K562 (cell line): ENCODE measurements around the gene PCK1. TPM values are rescaled to one million over a fixed set of nuclear protein-coding genes. Genes with fewer than 3 reads are reported as not detected.

Source experiments
- ADNP ChIP-seq: fragments of 200-800 bp; sonication (Bioruptor generic); IDR thresholded peaks from 2 replicates; pipeline ENCODE4 v1.6.1; 2016; ENCODE audit warnings: missing genetic modification characterization, missing compliant biosample characterization
- ATF1 ChIP-seq, 2 experiments: fragments of 450-650 bp in 1 of 2; IDR thresholded peaks; 2 replicates each; pipeline ENCODE4 v1.6.1; 2016; ENCODE audit warnings: missing compliant biosample characterization in 1 of 2, missing genetic modification characterization in 1 of 2
- ATF6 ChIP-seq: sonication (generic); formaldehyde crosslinking; IDR thresholded peaks from 2 replicates; pipeline ENCODE4 v1.4.0; 2020; ENCODE audit warnings: mild to moderate bottlenecking, missing genetic modification reagents
- BHLHE40 ChIP-seq: IDR thresholded peaks from 2 replicates; pipeline ENCODE4 v1.6.1; 2011; ENCODE audit warnings: low read length, improper control_type of control experiment
- CBFA2T2 ChIP-seq: fragments of 450-650 bp; conservative IDR thresholded peaks from 2 replicates; pipeline ENCODE4 v1.6.1; 2017; ENCODE audit warnings: mild to moderate bottlenecking
- CBX2 ChIP-seq: fragments of 200-600 bp; sonication (generic); IDR thresholded peaks from one replicate; pipeline ENCODE4 v1.6.1; 2012; ENCODE audit warnings: mild to moderate bottlenecking, low read length, inconsistent platforms; ENCODE audit not compliant: insufficient read depth, poor library complexity, severe bottlenecking
- ESRRA ChIP-seq: fragments of 450-650 bp; IDR thresholded peaks from 2 replicates; pipeline ENCODE4 v1.6.1; 2014; ENCODE audit warnings: low read depth, mild to moderate bottlenecking, moderate library complexity, borderline replicate concordance
- ETV5 ChIP-seq: sonication (generic); formaldehyde crosslinking; IDR thresholded peaks from 2 replicates; pipeline ENCODE4 v1.4.0; 2020; ENCODE audit warnings: low read depth, mild to moderate bottlenecking, missing genetic modification reagents
- KHSRP ChIP-seq: fragments of 450-650 bp; IDR thresholded peaks from 2 replicates; pipeline ENCODE4 v1.6.1; 2017
- MTA2 ChIP-seq: fragments of 450-650 bp; IDR thresholded peaks from 2 replicates; pipeline ENCODE4 v1.6.1; 2016; ENCODE audit warnings: low read depth
- NR3C1 ChIP-seq: sonication (generic); formaldehyde crosslinking; IDR thresholded peaks from 2 replicates; pipeline ENCODE4 v1.8.1; 2022; ENCODE audit warnings: missing genetic modification reagents
- RAD21 ChIP-seq, 2 experiments: fragments of 250-450 bp in 1 of 2; fragments of 450-650 bp in 1 of 2; sonication (Bioruptor Pico) in 1 of 2; formaldehyde crosslinking in 1 of 2; IDR thresholded peaks in 1 of 2; conservative IDR thresholded peaks in 1 of 2; 2 replicates each; pipeline versions ENCODE4 v1.4.0 to v1.8.0; 2020 to 2022; ENCODE audit warnings: mild to moderate bottlenecking in 2 of 2, moderate library complexity in 1 of 2
- RNF219 ChIP-seq: fragments of 250-450 bp; sonication (Bioruptor Pico); IDR thresholded peaks from 2 replicates; pipeline ENCODE4 v1.5.0; 2022; ENCODE audit warnings: mild to moderate bottlenecking
- SNAPC5 ChIP-seq: fragments of 250-450 bp; sonication (Bioruptor Pico); IDR thresholded peaks from 2 replicates; pipeline ENCODE4 v1.8.0; 2021; ENCODE audit warnings: moderate library complexity, mild to moderate bottlenecking, inconsistent platforms
- ZC3H4 ChIP-seq: sonication (generic); formaldehyde crosslinking; IDR thresholded peaks from 2 replicates; pipeline ENCODE4 v1.9.0; 2021; ENCODE audit warnings: missing genetic modification reagents, borderline replicate concordance
- ZHX1 ChIP-seq: fragments of 150-350 bp; conservative IDR thresholded peaks from 2 replicates; pipeline ENCODE4 v1.6.1; 2014; ENCODE audit warnings: low read length
- ZNF449 ChIP-seq: fragments of 250-450 bp; sonication (Bioruptor Pico); IDR thresholded peaks from 2 replicates; pipeline ENCODE4 v1.8.0; 2022; ENCODE audit warnings: moderate library complexity, mild to moderate bottlenecking, inconsistent platforms
- ZNF586 ChIP-seq: fragments of 450-650 bp; formaldehyde crosslinking; conservative IDR thresholded peaks from 2 replicates; pipeline ENCODE4 v1.4.0; 2020; ENCODE audit warnings: mild to moderate bottlenecking, moderate library complexity
- polyA plus RNA-seq, 8 experiments: library from polyadenylated mRNA; depleted of rRNA in 4 of 8; stranded (reverse) in 5 of 8; unstranded in 3 of 8; fragments of >200 nt; fragmentation: Nextera tagmentation in 2 of 8; fragmentation: Illumina TruSeq in 1 of 8; extraction: Ambion mirVana in 2 of 8; extraction: Trizol in 1 of 8; gene quantifications; 2 replicates each; pipeline versions ENCODE4 v1.2.1 to v1.2.3, GENCODE V29; 2011 to 2014; ENCODE audit warnings: inconsistent platforms in 1 of 8, missing spikeins in 1 of 8
- total RNA-seq, 7 experiments: library from RNA; depleted of rRNA in 6 of 7; stranded (reverse); fragments of >200 nt in 6 of 7; fragmentation: Illumina TruSeq in 2 of 7; extraction: Trizol in 2 of 7; gene quantifications; 2 replicates each; pipeline versions ENCODE4 v1.2.1 to v1.2.3, GENCODE V29; 2011 to 2021; ENCODE audit warnings: low replicate concordance in 1 of 7

Gene PCK1
- total and polyA plus RNA-seq, 9 of the 15 experiments (the other 6 are each of a cell fraction or from before 2014, with no cell fraction given) = 0.05 to 0.73 (median 0.15) TPM

- TF ChIP-seq RNF219 (CRISPR knock-in tag) (no peak), ATF6 (CRISPR knock-in tag) (no peak), BHLHE40 (peak; percentile 90), ATF1 (CRISPR knock-in tag; IDR thresholded peaks at IDR 0.05) (no peak), ATF1 (tag; IDR thresholded peaks at IDR 0.05) (peak; percentile 46), ZHX1 (no peak), ZNF449 (no peak), ESRRA (peak; percentile 18; the same call in 1 of the 2 replicates), CBFA2T2 (peak; percentile 30; the same call in 1 of the 2 replicates), ADNP (tag) (no peak), CBX2 (no peak), ETV5 (CRISPR knock-in tag) (no peak), NR3C1 (CRISPR knock-in tag) (no peak), MTA2 (no peak), ZNF586 (no peak), ZC3H4 (CRISPR knock-in tag) (no peak), SNAPC5 (no peak), KHSRP (no peak), RAD21 (CRISPR knock-in tag; conservative IDR thresholded peaks at IDR 0.05 in 1 of 2, IDR thresholded peaks at IDR 0.05 in 1 of 2) (peak in 1 of 2 experiments; percentile 18; a peak in 1 of 4 replicates)
Observed at GRCh38 chr20:57582432-57583288, 21.8 kb downstream of the PCK1 start (continued).
